HUES6 (cell line): Measurements from ENCODE around the gene LMF1.
A peak's percentile ranks its signal among the peaks of the same experiment; 100 is the strongest.

Source experiments
- H3K27ac ChIP-seq: 2 replicates; pipeline ENCODE4 v1.7.0; 2013; ENCODE audit warnings: low read depth, mild to moderate bottlenecking, low read length, inconsistent platforms
- H3K27me3 ChIP-seq: 2 replicates; pipeline ENCODE4 v1.6.1; 2013; ENCODE audit warnings: low read length; ENCODE audit not compliant: control insufficient read depth, insufficient read depth
- H3K36me3 ChIP-seq: 2 replicates; pipeline ENCODE4 v1.6.1; 2013; ENCODE audit warnings: low read length; ENCODE audit not compliant: control insufficient read depth, insufficient read depth
- H3K4me1 ChIP-seq: 2 replicates; pipeline ENCODE4 v1.6.1; 2013; ENCODE audit warnings: low read length; ENCODE audit not compliant: control insufficient read depth, insufficient read depth
- H3K4me3 ChIP-seq: 2 replicates; pipeline ENCODE4 v1.5.1; 2013; ENCODE audit warnings: low read depth, low read length
- H3K9ac ChIP-seq: one replicate; pipeline ENCODE4 v1.6.1; 2013; ENCODE audit warnings: mild to moderate bottlenecking, low read length
- H3K9me3 ChIP-seq: 2 replicates; pipeline ENCODE4 v1.6.1; 2013; ENCODE audit warnings: low read depth, low read length; ENCODE audit not compliant: control insufficient read depth, insufficient read depth

Gene LMF1

DNA sequence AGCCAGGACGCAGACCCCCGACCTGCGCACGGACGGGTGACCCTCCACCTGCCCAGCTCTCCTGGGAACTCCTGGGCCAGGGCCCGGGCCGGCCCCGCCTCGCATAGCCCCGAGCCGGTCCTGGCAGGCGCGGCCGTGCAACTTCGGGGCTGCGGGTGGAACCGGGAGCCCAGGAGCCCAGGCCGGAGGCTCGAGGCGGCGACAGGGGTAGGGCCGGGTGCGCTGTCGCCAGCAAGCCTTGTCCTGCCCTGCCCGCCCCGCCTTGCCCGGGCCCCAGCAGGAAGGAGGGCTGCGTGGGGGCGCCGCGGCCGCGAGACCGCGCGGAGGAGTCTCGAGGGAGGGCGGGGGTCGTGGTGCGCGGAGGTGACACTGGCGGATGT lies 408 bp downstream of the LMF1 start:
- H3K4me1 ChIP-seq: peaks cover 25% of the 10 kb centered on the region
- peaks cover 11% of the 10 kb centered on the region; the same call in 1 of the 2 replicates for H3K9me3 ChIP-seq
- H3K36me3 ChIP-seq: peaks cover 14% of the 10 kb centered on the region
- peak overlapping the region; percentile 74 for H3K4me3 ChIP-seq
- peak overlapping the region; percentile 78 for H3K9ac ChIP-seq
- H3K27ac ChIP-seq: peak overlapping the region; percentile 2; the same call in 1 of the 2 replicates
- H3K27me3 ChIP-seq: peaks cover 12% of the 10 kb centered on the region

DNA sequence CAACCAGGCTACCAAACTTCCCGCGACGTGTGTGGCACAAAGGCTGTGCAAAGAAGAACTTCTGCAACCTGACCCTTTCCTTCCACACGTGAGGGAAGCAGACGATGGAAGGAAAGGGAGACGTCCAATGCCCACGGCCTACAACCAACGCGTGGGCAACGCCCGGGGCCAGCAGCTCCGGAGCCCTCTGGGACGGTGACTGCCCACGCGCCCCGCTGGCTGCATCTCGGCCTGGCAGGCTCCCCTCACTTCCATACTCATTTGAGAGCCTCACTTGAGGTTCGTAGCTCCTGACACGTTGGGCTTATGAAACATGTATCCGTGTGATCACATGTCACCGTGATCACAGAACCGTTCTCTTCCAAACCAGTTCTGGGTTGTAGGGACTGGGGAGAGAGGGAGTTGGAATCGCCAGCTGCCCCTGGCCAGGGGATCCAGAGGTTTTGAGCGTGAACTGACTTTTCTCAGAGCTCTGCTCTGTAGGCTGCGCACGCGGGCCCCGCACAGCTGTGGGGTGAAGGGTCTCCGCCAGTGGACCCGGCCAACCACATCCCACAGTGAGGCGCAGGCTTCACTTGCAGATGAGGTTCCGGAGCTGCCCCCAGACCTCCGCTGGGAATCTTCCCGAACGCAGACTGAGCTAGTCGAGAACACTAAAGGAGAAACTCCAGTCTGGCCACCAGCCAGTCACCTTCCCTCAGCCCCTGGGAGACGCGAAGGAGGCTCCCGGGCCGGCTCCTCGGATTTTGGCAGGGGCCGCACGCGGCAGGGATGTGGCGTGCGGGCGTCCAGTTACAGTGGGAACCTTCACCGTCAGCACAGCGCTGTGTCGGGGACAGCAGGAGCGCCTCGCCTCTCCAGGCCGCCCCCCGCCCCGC lies 1.0 kb downstream of the LMF1 start:
- H3K9ac ChIP-seq: peak overlapping the region; percentile 78

DNA sequence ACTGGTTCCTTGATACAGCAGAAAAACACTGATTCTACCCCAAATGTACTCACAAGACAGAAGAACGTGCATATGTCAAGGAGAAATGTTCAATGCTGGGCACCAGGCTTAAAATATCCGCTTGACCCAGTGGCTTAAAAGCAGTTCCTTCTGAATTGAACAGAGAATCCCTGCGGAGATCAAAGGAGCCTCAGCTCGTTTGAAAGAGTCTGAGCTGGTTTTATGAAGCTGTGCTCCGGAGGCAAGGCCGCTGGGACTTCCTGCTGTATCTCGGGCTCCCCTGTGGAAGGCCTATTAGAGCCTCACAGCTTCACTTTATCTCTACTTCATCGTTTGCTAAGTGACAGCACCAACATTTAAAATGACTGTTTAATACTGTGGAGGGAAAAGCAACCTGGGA lies 2.2 kb downstream of the LMF1 start:
- Histone ChIP-seq H3K36me3 (peaks cover 14% of the 10 kb centered on the region), H3K27me3 (peaks cover 12% of the 10 kb centered on the region), H3K4me3 (no peak overlapping the region), H3K9me3 (peaks cover 8% of the 10 kb centered on the region; the same call in 1 of the 2 replicates), H3K9ac (peak overlapping the region; percentile 49), H3K4me1 (peaks cover 25% of the 10 kb centered on the region), H3K27ac (no peak overlapping the region)

More for the DNA sequence above, 1.0 kb downstream of the LMF1 start:
- peaks cover 8% of the 10 kb centered on the region; the same call in 1 of the 2 replicates for H3K9me3 ChIP-seq
- H3K4me3 ChIP-seq: peak overlapping the region; percentile 74
- peak overlapping the region; percentile 2; the same call in 1 of the 2 replicates for H3K27ac ChIP-seq
- H3K4me1 ChIP-seq: peaks cover 25% of the 10 kb centered on the region
- H3K36me3 ChIP-seq: peaks cover 14% of the 10 kb centered on the region
- H3K27me3 ChIP-seq: peaks cover 12% of the 10 kb centered on the region

DNA sequence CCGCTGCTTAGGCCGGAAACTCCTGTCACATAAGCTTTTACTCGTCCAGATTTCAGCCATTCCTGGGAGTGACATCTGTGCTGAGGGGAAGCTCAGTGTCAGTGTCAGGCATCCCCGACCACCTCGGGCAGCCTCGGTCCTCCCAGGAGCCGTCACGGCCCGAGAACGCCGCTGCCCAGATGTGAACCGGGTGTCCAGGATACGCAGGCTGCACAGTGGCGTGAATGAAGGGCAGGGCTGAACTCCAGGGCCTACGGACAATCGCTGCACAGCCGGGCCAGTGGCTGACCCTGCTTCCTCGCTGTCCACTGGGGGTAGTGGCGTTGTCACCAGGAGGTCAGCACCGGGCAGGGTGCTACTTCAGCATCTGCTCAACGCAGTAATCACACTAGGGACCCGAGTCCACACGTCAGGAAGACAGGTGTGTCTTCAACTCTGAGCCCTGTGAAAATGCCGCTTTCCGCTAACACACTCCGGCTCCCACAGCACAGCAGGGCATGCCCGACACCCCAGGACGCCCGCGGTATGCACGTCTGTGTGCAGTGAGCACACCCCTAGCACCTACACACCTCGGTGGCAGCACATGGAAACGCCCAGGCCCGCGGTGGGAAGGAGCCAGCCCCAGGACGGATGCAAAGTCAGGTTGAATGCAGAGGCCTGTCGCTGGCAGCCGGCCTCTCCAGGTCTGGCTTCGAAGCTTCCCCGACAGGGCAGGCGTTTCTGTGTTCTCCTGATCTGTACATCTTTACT lies 3.1 kb downstream of the LMF1 start:
- Histone ChIP-seq H3K27me3 (peaks cover 12% of the 10 kb centered on the region), H3K9me3 (peaks cover 8% of the 10 kb centered on the region; the same call in 1 of the 2 replicates), H3K4me1 (peaks cover 25% of the 10 kb centered on the region), H3K9ac (no peak overlapping the region), H3K36me3 (peaks cover 14% of the 10 kb centered on the region), H3K4me3 (no peak overlapping the region), H3K27ac (no peak overlapping the region)

DNA sequence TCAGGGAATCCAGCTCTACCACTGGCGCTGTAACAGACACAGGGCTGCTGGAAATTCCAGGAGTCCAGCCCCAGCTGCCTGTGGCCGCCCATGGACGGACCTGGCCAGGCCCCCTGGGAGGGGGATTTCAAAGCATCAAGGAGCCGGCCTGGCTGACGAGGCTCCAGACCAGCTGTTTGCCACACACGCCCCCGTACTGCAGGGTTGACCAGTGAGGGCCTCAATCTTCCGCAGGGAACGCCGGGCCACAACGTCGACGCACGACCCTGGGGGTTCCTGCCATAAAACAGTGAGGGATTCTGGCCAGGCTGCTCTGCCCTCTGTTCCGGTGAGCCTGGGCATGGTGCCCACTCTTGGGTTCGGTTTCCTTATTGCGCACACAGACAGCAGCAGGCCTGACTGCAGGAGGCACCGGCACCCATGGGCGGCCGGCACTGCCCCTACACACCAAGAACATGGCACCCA lies 3.7 kb downstream of the LMF1 start:
- H3K9me3 ChIP-seq: peaks cover 8% of the 10 kb centered on the region; the same call in 1 of the 2 replicates
- H3K27me3 ChIP-seq: peaks cover 11% of the 10 kb centered on the region
- H3K4me3 ChIP-seq: no peak overlapping the region
- peaks cover 19% of the 10 kb centered on the region for H3K4me1 ChIP-seq
- peaks cover 14% of the 10 kb centered on the region for H3K36me3 ChIP-seq
- H3K27ac ChIP-seq: no peak overlapping the region
- no peak overlapping the region for H3K9ac ChIP-seq

DNA sequence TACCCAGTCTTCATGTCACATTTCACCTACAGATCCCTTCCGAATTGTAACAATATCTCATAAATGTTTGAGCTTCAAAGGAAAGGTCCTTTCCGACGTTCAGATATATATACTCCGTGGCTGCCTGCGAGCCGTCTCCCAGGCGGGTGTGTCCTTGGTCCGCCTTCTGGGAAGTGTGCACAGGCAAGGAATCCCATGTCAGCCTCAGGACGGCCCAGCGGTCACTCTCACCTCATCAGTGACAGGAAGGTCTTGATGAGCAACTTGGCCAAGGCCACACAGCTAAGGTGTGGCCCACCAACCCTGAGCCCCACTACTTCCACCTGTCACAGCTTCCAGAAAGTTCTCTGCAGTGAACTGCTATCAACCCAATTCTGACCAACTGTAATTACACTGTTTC lies 4.3 kb downstream of the LMF1 start:
- Histone ChIP-seq H3K27me3 (peaks cover 4% of the 10 kb centered on the region), H3K4me3 (no peak overlapping the region), H3K9ac (no peak overlapping the region), H3K9me3 (peaks cover 8% of the 10 kb centered on the region; the same call in 1 of the 2 replicates), H3K4me1 (peaks cover 19% of the 10 kb centered on the region), H3K27ac (no peak overlapping the region), H3K36me3 (peaks cover 14% of the 10 kb centered on the region)

DNA sequence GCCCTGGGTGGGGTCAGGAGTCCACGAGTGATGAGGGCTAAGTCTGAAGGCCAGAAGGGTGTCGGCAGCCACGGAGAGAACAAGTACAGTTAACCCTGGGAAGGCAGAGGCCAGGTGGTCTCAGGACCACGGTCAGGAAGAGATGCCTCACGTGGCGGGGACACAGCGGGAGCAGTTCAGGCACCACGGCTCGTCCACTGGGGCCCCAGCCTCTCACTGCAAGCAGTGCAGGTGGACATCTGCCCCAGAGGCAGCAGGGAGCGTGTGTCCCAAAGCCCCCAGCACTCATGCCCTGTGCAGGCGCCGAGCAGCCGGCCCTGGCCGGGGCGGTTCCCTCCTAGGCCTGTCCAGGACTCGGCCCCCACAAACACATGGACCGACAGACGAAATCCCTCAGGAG lies 4.7 kb downstream of the LMF1 start:
- peaks cover 8% of the 10 kb centered on the region; the same call in 1 of the 2 replicates for H3K9me3 ChIP-seq
- peaks cover 15% of the 10 kb centered on the region for H3K4me1 ChIP-seq
- H3K36me3 ChIP-seq: peaks cover 14% of the 10 kb centered on the region
- H3K9ac ChIP-seq: no peak overlapping the region
- H3K27me3 ChIP-seq: no peaks in the 10 kb centered on the region
- H3K27ac ChIP-seq: no peak overlapping the region
- no peak overlapping the region for H3K4me3 ChIP-seq

DNA sequence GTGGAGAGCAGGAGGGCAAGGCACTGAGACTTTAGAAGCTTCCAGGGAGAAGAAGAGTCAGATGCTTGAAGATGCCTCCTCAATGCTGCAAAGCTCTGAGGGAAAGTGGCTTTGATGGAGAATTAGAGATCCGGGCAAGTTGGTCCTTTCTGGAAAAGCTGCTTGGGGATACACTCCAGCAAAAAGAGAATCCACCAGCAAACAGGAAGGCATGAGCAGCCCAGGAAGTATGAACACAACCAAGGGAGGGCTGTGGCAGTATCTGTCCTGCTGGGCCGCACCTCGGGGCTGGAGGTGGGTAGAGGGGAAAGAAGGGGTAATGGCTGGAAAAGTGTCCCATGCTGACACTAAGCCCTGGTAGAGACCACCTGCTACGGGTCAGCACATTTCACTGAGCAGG lies 5.3 kb downstream of the LMF1 start:
- H3K9me3 ChIP-seq: peaks cover 8% of the 10 kb centered on the region; the same call in 1 of the 2 replicates
- H3K27me3 ChIP-seq: no peaks in the 10 kb centered on the region
- peaks cover 15% of the 10 kb centered on the region for H3K4me1 ChIP-seq
- H3K4me3 ChIP-seq: no peak overlapping the region
- H3K9ac ChIP-seq: no peak overlapping the region
- no peak overlapping the region for H3K27ac ChIP-seq
- H3K36me3 ChIP-seq: peaks cover 14% of the 10 kb centered on the region

DNA sequence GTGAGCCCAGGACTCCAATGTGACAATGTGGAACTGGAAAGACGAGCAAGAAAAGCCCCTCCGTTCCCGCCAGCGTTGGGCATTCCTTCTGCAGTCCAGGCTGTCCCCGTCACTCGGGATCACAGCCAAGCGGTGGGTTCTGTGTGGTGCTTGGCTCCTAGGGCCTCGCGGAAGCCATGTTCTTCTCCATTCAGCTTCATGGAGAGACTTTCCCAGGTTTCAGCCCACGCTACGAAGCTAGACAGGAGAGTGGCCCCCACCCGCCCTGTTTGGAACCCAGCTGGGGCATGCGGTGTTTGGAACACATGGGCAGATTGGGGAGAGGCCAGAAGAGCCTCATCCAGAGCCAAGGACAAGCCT lies 5.8 kb downstream of the LMF1 start:
- H3K4me3 ChIP-seq: no peak overlapping the region
- H3K27me3 ChIP-seq: no peaks in the 10 kb centered on the region
- peaks cover 14% of the 10 kb centered on the region for H3K36me3 ChIP-seq
- no peak overlapping the region for H3K9ac ChIP-seq
- peaks cover 8% of the 10 kb centered on the region; the same call in 1 of the 2 replicates for H3K9me3 ChIP-seq
- H3K27ac ChIP-seq: no peak overlapping the region
- H3K4me1 ChIP-seq: peaks cover 15% of the 10 kb centered on the region

DNA sequence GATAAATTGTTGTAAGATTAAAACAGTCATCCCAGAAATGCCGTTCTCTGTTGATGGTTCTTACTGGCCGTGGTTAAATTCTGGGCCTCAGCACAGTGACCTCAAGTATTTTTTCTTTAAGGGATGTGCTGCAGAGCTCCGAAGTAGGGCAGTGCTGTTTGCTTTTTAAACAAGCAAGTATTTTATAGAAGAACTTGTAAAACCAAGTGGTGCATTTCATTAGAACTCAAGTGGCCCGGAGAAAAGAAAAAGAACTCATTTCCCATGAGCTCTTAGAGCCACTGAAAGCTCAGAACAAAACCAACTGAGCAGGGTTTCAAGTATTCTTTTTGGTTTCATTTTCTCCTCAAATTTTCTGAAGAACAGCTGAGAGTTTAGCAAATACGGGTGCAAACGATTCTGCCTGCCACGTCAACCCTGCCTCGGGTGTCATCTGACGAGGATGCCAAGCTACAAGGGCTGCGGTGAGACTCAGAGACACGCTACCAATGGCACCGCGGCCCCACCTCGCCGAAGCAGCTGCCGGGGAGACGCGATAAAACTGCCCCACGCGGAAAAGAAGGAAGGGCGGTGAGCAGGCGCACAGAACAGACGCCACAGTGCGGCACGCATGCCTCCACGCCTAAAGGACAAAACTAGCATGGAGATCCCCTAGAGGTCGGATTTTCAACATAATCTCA lies 6.3 kb downstream of the LMF1 start:
- H3K27me3 ChIP-seq: no peaks in the 10 kb centered on the region
- H3K36me3 ChIP-seq: peaks cover 14% of the 10 kb centered on the region
- no peak overlapping the region for H3K27ac ChIP-seq
- H3K9me3 ChIP-seq: peaks cover 8% of the 10 kb centered on the region; the same call in 1 of the 2 replicates
- H3K4me1 ChIP-seq: peaks cover 11% of the 10 kb centered on the region; the same call in 1 of the 2 replicates
- no peak overlapping the region for H3K4me3 ChIP-seq
- no peak overlapping the region for H3K9ac ChIP-seq
